CD4-positive, alpha-beta T cell treated with Interleukin-15 for 4 hours (primary cell): Measurements from ENCODE around the gene MRPL14.
"Not testable (repeated sequence)": the region's sequence is repeated elsewhere in the genome, so short reads cannot be mapped to it uniquely, and the experiment has no call there.

Experiments used
- DNase-seq: peaks from one replicate; pipeline ENCODE4 v3.0.0-alpha.2; 2020; ENCODE audit warnings: low spot score

MRPL14 gene

DNA sequence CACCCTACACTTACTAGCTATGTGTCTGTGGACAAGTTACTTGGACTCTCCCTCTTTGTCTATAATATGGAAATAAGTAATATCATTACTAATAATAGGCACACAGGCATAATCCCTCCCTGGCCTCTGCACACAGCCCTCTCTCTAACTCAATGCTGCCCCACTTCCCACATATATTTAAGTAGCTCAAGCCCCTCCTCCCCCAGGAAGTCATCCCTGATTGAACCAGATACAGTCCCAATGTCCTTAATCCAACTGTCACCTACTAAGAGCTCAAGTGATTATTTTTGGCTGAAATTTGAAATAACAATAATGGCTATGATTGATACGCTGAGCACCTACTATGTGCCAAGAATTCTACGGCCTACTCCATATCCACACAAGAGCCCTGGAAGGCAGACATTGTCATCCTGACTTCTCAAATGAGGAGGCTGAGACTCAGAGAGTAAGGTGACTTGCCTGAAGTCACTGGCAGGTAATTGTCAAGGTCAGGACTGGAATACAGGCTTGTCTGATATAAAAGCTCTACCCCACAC lies 29.4 kb downstream of the MRPL14 start:
- DNase-seq, result no peak

DNA sequence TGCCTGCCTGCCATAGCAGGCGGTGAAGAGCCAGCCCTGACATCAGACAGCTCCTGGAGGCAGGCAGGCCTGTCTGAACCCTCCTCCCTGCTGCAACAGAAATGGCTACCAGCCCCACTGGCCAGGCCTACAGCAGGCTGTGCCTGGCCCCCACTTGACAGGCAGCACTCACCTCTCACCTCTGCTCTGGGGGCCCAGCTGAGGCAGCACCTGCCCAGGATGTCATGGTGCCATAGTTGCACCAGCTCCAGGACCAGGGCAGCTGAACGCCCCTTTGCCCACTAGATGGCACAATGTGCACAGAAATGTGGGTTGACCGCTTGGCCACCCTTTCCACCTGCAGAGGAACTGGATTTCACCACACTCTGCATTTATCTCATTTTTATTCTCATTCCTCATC lies 30.6 kb downstream of the MRPL14 start:
- peak; percentile 75 for DNase-seq

DNA sequence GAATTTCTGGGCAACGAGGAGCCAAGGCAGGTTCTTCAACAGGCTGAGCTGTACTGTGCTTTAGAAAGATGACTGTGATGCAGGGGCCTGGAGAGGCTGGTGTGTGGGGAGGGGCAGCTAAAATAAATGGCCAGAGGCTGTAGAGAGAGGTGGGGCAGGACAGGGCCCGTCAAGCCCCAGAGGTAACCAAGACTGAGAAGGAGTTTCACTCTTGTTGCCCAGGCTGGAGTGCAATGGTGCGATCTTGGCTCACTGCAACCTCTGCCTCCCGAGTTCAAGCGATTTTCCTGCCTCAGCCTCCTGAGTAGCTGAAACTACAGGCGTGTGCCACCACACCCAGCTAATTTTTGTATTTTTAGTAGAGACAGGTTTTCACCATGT lies 32.0 kb downstream of the MRPL14 start:
- DNase-seq, result not testable (repeated sequence)

DNA sequence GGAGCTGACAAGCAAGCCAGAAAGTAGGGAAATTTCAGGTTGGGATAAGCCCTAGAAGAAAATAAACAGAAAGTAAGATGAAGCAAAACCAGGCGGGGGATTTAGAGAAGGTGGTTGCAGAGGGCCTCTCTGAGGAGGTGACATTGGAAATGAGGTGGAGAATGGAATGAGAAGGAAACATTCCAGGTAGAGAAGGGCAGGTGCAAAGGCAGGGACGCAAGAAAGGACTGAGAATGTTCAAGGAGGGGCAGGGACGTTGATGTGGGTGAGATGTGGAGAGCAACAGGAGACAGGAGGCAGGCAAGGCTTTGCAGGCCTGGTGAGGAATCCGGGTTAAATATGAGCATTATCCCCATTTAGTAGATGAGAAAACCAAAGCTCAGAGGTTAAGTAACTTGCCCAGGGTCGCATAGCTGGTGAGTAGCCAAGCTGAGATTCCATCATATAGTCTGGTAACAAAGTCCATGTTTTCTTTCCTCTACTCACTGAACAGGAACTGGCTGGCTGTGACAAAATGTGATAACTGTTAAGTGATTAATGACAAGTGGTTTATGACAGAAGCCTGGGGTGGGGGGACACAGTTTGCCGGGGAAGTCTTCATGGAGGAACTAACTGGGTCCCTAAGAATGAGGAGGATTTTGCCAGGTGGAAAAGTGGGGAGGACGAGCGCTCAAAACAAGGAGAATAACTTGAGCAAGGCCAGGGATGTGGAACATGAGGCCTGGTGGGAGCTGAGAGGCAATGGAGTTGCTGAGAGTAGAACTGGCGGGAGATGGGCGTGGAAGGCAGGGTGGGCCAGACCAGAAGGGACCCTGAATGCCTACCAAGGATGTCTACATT lies 32.6 kb downstream of the MRPL14 start:
- DNase-seq, result no peak

DNA sequence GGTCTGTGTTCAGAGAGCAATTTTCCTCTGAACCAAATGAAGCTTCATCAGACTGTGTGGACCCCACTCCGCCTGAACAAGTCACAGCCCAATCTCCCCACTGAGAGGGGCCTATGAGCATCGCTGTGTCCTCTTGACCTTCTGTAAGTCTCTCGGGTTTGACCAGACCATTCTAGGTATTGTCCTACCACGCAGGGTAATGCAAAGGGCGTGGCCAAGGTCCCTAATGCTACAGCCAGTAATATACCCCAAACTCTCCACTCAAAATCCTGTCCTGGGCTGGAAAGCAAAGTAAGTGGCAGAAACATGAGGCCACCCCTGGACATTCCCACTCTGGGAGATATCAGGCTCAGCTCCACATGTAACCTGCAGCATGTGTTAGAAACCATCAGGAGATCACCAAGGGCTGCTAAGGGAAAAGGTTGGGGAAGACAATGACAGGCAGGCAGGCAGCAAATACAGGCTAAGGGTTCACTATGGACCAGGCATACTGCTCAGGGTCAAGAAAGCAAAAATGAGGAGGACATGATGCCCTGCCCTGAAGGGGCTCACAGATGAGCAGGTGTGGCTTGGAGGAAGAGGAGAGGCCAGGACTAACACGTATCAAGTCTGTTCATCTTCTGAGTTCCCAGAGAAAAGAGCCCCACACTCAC lies 33.4 kb downstream of the MRPL14 start:
- no peak for DNase-seq

DNA sequence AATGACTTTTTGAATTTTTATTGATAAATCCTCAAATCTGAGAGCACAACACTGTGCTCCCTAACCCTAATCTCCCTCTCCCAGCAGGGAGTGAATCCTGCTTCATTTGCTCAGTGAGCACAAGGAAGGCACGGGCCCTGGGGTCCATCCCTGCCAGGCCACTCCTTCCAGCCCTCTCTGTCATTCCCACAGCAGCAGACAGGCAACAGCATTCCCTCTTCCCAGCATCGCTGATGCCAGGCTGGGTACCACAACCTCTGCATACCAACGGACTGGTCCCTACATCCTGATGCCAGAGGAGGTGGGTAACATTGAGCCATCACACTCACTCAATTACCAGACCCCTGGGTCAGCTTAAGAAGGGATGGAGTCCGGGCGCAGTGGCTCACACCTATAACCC lies 34.2 kb downstream of the MRPL14 start:
- DNase-seq, result no peak

DNA sequence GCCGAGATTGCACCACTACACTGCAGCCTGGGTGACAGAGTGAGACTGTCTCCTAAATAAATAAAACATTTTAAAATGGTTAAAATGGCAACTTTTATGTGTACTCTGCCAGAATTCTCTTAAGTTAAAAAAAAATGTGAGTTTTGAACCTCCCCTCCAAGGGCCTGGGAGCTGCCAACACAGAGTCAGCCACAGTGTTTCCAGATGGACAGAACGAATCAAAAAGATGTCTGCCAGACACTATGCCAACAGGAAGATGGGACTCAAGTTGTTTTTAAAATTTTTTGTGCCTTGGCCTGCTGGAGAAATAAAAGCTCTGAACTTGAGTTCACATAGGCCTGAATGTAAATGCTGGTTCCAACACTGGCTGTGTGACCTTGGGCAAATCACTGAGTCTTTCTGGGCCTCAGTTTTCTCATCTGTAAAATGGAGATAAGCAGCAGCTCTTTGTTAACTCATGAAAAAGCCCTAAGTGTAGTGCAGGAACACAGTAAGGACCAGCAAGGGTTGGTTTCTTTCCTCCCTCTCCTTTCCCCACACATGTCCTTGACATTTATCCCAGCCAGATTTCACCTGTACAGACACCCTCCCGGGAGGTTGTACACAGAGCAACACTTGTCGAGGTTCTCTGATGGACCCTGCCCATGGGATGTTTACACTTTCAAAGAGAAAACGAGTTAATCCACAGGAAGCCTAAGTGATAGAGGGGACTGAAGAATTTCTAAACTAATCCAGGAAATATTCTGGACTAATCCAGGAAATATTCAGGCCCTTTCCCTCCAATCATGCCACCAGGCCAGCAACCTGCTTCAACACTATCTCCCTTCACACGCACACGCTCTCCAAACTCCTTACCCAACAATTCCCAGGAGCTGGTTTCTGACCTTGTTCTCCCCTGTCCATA lies 35.0 kb downstream of the MRPL14 start:
- no peak for DNase-seq

DNA sequence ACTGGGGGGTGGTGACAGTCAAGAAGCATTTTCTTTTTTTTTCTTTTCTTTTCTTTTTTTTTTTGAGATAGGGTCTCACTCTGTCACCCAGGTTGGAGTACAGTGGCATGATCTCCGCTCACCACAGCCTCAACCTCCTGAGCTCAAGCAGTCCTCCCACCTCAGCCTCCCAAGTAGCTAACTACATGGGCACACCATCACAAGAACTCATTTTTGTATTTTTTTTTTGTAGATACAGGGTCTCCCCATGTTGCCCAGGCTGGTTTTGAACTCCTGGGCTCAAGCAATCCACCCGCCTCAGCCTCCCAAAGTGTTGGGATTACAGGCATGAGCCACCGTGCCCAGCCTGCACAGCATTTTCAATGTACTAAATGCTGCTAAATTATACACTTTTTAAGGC lies 35.9 kb downstream of the MRPL14 start:
- not testable (repeated sequence) for DNase-seq

DNA sequence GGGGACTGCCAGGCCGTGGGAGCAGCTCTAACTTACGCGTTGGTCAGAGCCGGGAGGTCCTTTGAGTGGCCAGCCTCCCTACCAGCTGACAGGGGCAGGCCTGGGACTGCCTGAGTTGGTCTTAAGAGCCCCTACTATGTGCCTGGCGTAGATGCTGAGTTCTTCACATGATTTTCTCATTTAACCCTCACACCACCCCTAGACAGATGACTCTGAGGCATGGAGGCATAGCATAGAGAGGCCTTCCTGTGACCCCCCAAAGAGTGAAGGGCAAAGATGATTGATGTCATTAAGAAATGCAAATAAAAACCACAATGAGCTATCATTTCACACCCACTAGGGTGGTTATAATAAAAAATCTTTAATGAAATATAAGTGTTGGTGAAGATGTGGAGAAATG lies 36.8 kb downstream of the MRPL14 start:
- no peak for DNase-seq

DNA sequence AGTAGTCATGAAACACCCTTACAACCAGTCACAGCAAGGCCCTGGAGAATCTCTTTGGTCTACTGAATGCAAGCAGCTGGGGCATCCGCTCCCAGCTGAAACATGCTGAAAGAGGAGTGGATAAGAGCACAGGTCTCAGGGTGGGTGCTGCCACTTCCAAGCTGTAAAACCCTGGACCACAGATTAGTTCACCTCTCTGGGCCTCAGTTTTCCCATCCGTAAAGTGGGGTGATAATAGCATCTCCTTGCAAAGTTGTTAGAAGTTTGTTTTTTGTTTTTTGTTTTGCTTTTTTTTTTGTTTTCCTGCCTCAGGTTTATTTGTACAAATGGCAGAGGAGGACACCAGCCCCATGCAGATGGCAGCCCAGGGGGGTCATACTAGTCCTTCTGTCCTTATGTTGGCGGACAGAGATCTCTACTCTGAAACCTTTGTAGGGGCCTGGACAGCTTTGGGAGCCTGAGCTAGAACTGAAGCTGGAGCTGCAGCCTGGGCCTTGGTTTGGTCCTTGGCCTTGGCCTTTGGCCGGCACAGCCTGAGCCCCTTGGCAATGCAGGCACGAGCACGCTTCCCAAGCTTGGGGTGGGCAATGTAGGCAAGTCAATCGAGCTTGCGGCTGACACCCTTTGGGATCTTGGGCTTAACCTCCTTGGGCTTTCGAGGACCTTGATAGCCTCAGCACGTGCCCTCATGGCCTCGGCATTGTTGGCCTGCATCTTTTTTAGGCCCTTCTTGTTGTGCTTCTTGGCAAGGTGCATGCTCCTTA lies 38.2 kb downstream of the MRPL14 start:
- no peak for DNase-seq

DNA sequence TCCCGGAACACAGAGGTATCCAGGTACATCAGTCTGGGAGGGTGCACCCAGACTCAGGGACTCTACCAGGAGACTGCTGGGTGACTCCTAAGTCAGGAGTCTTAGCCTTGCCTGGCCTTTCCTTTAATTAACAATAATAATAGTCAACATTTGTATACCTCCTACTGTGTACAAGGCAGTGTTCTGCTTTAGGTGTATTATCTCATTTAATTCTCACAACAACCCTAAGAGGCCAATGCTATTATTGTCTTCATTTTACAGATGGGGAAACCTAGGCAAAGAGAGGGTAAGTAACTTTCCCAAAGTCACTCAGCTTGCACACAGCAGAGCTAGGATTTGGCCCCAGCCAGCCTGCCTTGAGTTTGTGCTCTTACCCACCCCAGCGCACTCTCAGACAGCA lies 39.6 kb downstream of the MRPL14 start:
- DNase-seq, result no peak

DNA sequence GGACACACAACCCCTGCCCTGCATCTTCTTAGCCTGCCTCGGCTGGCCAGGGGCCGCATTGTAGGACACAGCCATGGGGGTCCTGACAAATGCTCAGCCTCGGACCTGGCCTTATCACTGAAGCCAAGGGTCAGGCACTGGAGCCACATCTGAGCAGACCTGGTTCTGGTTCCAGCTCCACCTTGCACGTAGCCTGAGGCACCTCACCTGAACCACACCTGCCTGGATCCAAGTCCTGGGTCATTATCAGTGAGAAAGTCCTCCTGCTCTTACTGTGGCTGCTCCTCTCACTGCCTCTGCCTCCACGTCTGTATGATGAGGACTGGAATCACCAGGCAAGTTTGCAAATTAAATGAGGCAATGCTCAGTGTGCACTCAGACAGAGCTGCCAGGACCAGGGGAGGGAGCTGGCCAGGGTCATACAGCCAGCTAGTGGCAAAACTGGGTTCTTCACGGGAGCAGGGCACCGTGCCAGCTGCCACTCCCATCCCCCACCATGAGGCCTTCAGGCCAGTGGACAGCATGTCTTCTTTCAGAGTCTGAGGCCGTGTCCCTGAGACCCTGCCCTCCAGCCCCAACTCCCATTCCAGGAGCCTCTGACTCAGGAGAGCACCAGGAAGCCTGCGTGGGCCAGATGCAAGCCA lies 40.2 kb downstream of the MRPL14 start:
- DNase-seq, result no peak

DNA sequence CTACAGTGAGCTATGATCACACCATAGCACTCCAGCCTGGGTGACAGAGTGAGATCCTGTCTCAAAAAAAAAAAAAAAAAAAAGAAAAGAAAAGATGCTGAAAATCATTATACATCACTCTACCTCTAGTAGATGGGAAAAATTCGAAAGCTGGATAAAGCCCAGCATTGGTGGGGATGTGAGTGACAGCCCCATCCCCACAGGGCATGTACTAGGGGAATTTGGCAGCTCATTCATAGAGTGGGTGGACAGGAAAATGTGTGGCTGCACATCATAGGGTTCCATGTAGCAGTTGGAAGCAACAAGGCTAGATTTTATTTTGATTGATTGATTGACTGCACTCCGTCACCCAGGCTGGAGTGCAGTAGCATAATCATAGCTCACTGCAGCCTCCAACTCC lies 42.0 kb downstream of the MRPL14 start:
- no peak for DNase-seq

DNA sequence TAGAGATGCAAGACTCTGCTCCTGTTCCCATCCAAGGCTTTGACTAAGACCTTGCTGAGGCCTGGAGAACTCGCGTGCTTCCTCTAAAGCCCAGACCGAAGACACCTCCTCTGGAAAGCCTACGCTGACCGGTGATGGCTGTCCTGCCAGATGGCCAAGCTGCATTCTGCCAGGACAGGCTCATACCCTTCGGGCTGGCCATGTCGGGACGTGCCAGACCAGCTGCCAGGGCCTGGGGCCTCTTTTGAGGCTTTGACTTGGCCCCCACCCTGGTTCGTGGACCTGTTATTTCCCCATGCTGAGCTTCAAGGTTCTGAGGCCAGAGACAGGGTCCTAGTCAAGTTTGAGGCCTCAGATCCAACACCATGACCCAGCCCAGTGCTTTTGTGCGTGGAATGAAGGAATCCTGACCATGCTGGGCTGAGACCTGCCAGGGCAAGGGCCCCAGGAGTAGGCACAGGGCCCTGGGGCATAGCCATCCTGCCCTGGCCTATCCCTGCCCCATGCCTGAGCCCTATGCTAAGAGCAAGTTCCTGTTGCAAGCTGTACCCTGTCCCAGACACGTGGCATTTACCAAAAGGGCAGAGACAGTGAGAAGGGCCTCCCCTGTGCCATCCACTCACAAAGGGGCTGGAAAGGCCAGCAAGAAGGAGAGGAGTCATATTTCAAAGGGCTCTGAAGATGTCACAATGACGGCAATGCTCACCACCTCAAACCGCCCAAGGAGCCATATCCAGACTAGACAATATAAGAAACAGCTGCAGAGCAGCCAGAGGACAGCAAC lies 42.8 kb downstream of the MRPL14 start:
- DNase-seq, result no peak

DNA sequence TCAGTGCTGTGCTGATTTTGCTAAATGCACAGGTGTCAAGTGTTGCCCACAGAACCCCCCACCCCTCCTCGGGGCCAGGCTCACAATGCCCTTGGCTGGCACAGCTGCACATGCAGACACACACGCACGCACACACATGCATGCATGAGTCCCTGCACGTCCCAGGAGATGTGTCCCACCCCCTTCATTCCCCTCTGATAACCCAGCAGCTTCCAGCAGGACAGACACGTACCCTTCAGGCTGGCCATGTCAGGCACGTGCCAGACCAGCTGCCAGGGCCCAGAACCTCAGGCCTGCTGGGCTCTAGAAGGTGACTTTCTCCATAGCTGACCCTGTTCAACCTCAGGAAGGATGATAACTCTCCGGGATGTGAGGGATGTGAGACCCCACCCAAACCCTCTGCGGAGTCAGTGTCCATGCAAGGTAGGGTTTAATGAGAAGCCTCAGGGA lies 44.4 kb downstream of the MRPL14 start:
- DNase-seq, result no peak

DNA sequence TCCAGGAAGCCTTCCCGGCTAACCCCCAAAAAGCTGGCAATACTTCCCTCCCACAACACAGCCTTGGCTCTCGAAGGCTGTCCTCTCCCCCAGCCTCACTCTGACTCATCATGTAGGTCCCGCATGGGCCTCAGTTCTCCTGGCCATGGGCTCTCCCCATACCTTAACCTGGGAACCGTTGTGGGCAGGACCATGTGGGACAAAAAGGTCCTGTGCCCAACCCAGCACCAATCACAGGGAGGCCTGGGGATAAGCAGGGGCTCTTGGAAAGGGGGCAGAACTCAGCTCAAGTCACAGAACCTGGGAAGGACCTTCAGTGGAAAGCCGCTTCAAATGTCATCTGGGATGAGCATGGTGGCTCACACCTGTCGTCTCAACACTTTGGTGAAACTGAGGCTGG lies 45.5 kb downstream of the MRPL14 start:
- no peak for DNase-seq

DNA sequence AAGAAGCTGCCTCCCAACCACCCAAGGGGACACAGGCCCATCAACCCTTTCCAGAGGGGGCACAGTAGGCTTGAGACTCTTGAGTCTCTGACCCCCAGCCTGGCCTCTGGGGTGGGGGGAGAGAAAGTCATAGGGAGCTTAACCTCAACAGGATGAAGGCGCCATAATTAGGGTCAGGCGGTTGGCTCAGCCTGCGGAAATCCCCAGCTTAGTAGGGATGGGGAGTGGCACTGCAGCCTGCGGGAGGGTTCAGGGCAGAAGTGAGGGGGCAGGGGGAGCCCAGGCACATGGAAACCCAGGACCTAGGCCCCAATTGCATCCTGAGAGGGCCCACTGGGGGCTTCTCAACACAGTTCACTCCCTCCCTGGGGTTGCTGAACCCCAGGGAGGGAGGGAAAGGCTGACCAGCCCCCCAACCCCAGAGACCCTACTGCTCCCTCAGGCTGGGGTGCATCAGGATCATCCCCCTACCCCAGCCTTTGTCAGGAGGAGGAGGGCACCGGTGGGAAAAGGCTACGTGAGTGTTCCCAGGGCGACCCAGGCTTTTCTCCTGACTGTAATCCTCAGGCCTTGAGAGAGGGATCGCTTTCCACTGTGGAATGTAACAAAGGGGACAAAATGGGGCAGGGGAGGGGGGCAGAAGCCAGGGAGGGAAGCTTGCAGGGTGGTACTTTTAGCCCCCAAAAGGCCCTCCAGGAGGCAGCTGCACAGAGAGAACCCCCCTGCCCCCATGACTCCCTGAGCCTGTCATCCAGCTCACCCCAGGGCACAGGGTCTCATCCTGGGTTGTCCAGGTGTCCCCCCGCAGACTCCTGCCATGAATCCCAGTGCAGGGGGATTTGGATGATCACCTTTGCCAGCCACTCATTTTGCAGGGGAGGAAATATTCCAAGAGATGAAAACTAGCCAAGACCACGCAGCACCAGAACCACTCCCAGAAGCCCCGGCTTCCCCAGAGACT lies 46.4 kb downstream of the MRPL14 start:
- no peak for DNase-seq

DNA sequence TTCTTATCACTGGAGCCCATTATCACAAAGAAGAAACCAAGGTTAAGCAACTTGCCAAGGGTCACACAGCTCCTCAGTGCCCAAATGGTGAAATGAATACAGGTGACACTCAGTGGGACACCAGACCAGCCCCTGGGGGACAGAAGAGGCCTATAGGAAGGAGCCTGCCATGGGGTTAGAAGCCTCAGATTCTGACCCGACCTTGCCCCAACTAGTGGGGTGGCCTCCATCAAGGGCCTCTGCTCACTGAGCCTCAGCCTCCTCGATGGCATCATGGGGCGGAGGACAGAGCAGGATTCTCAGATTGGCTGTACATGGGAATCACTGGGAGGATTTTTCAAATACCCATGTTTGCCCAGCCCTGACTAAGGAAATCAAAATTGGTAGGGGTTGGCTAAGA lies 47.6 kb downstream of the MRPL14 start:
- DNase-seq, result no peak
